HEK293 (cell line): ENCODE measurements around the gene STAMBPL1.

Source experiments
- CTCF ChIA-PET: fragments of 350-600 bp; formaldehyde crosslinking; extraction: SDS; loops from one replicate; lab custom pipeline; 2021; ENCODE audit warnings: antibody characterized with exemption; lab: Yijun Ruan, JAX
- POLR2A ChIA-PET: fragments of 300-600 bp; formaldehyde crosslinking; extraction: SDS; loops from one replicate; lab custom pipeline; 2020; ENCODE audit warnings: antibody characterized with exemption, inconsistent platforms; lab: Yijun Ruan, JAX
- H3K27ac ChIP-seq: fragments of 200-500 bp; sonication (Bioruptor generic); 2 replicates; pipeline ENCODE4 v1.5.1; 2014; ENCODE audit warnings: low read depth, low read length, control low read depth, inconsistent platforms; ENCODE audit errors: extremely low read depth
- H3K36me3 ChIP-seq, 2 experiments: fragments of 200-500 bp in 1 of 2; sonication (Bioruptor generic) in 1 of 2; 1 replicate in 1 of 2; 2 replicates in 1 of 2; pipeline ENCODE4 v1.5.1; 2014 to 2017; ENCODE audit warnings: inconsistent platforms in 2 of 2, low read length in 2 of 2; ENCODE audit not compliant: control insufficient read depth in 2 of 2, insufficient read depth in 1 of 2
- H3K4me1 ChIP-seq: fragments of 200-500 bp; sonication (Bioruptor generic); 2 replicates; pipeline ENCODE4 v1.5.1; 2014; ENCODE audit warnings: mild to moderate bottlenecking, low read length, inconsistent platforms; ENCODE audit not compliant: control insufficient read depth, insufficient read depth
- H3K4me3 ChIP-seq: 2 replicates; pipeline ENCODE4 v1.5.1; 2011; ENCODE audit warnings: low read depth, mild to moderate bottlenecking, control low read depth, low read length, moderate library complexity
- H3K9me3 ChIP-seq: fragments of 200-500 bp; sonication (Bioruptor generic); 2 replicates; pipeline ENCODE4 v1.5.1; 2014; ENCODE audit warnings: low read depth, low read length, inconsistent platforms; ENCODE audit not compliant: control insufficient read depth, insufficient read depth
- BCL11A ChIP-seq: fragments of 450-650 bp; formaldehyde crosslinking; IDR thresholded peaks from 2 replicates; pipeline ENCODE4 v1.5.1; 2016; ENCODE audit warnings: low read depth, missing biosample characterization, missing genetic modification characterization
- GLI2 ChIP-seq: fragments of 450-650 bp; formaldehyde crosslinking; IDR thresholded peaks from 2 replicates; pipeline ENCODE4; 2017; ENCODE audit warnings: missing biosample characterization, missing genetic modification characterization, low read depth, borderline replicate concordance
- MEIS1 ChIP-seq: sonication (generic); formaldehyde crosslinking; IDR thresholded peaks from 2 replicates; pipeline ENCODE4 v1.8.1; 2022; ENCODE audit warnings: missing genetic modification reagents, mild to moderate bottlenecking, borderline replicate concordance
- PRDM10 ChIP-seq: fragments of 450-650 bp; formaldehyde crosslinking; IDR thresholded peaks from 2 replicates; pipeline ENCODE4 v1.5.1; 2016; ENCODE audit warnings: missing biosample characterization, missing genetic modification characterization
- SALL2 ChIP-seq: fragments of 450-650 bp; formaldehyde crosslinking; IDR thresholded peaks from 2 replicates; pipeline ENCODE4 v1.5.0; 2017; ENCODE audit warnings: missing biosample characterization, mild to moderate bottlenecking, missing genetic modification characterization, borderline replicate concordance
- SETDB1 ChIP-seq: IDR thresholded peaks from one replicate; pipeline ENCODE4 v1.6.1; 2017; ENCODE audit warnings: mild to moderate bottlenecking, low read length, moderate library complexity, mixed read lengths; ENCODE audit not compliant: insufficient read length
- YY1 ChIP-seq: fragments of 450-650 bp; formaldehyde crosslinking; IDR thresholded peaks from 2 replicates; pipeline ENCODE4 v1.5.1; 2018; ENCODE audit warnings: missing biosample characterization, missing genetic modification characterization
- ZBTB17 ChIP-seq: fragments of 450-650 bp; formaldehyde crosslinking; IDR thresholded peaks from 2 replicates; pipeline ENCODE4 v1.5.1; 2016; ENCODE audit warnings: missing biosample characterization, missing genetic modification characterization
- ZNF239 ChIP-seq: fragments of 450-650 bp; formaldehyde crosslinking; IDR thresholded peaks from 2 replicates; pipeline ENCODE4 v1.5.1; 2016; ENCODE audit warnings: missing biosample characterization, missing genetic modification characterization
- ZNF248 ChIP-seq: fragments of 450-650 bp; formaldehyde crosslinking; IDR thresholded peaks from 2 replicates; pipeline ENCODE4 v1.5.1; 2017; ENCODE audit warnings: missing biosample characterization, missing genetic modification characterization
- ZNF274 ChIP-seq, 2 experiments: fragments of 200-500 bp in 1 of 2; fragments of 450-650 bp in 1 of 2; sonication (Bioruptor generic) in 1 of 2; formaldehyde crosslinking in 1 of 2; IDR thresholded peaks; 2 replicates each; pipeline versions ENCODE4 v1.5.1 to v1.6.1; 2014 to 2016; ENCODE audit warnings: borderline replicate concordance in 1 of 2, inconsistent platforms in 1 of 2, low read length in 1 of 2, missing biosample characterization in 1 of 2, missing genetic modification characterization in 1 of 2
- ZNF292 ChIP-seq: fragments of 450-650 bp; formaldehyde crosslinking; IDR thresholded peaks from 2 replicates; pipeline ENCODE4 v1.5.1; 2016; ENCODE audit warnings: low read depth, missing biosample characterization, missing genetic modification characterization, borderline replicate concordance
- ZNF426 ChIP-seq: fragments of 450-650 bp; formaldehyde crosslinking; IDR thresholded peaks from 2 replicates; pipeline ENCODE4 v1.5.1; 2017; ENCODE audit warnings: missing biosample characterization, missing genetic modification characterization, mild to moderate bottlenecking, inconsistent platforms, moderate library complexity
- ZNF521 ChIP-seq: fragments of 450-650 bp; formaldehyde crosslinking; IDR thresholded peaks from 2 replicates; pipeline ENCODE4 v1.5.1; 2017; ENCODE audit warnings: missing biosample characterization, mild to moderate bottlenecking, missing genetic modification characterization
- ZNF610 ChIP-seq: fragments of 450-650 bp; formaldehyde crosslinking; IDR thresholded peaks from 2 replicates; pipeline ENCODE4 v1.5.1; 2016; ENCODE audit warnings: missing biosample characterization, missing genetic modification characterization, borderline replicate concordance
- ZNF629 ChIP-seq: fragments of 450-650 bp; formaldehyde crosslinking; IDR thresholded peaks from 2 replicates; pipeline ENCODE4 v1.5.1; 2017; ENCODE audit warnings: missing biosample characterization, missing genetic modification characterization
- ZNF747 ChIP-seq: fragments of 450-650 bp; formaldehyde crosslinking; IDR thresholded peaks from 2 replicates; pipeline ENCODE4 v1.5.1; 2016; ENCODE audit warnings: missing biosample characterization, missing genetic modification characterization
- ZNF768 ChIP-seq: fragments of 450-650 bp; formaldehyde crosslinking; IDR thresholded peaks from 2 replicates; pipeline ENCODE4 v1.5.1; 2018; ENCODE audit warnings: missing biosample characterization, mild to moderate bottlenecking, missing genetic modification characterization
- ZNF792 ChIP-seq: fragments of 450-650 bp; formaldehyde crosslinking; IDR thresholded peaks from 2 replicates; pipeline ENCODE4 v1.5.1; 2016; ENCODE audit warnings: missing biosample characterization, missing genetic modification characterization
- ZXDB ChIP-seq: fragments of 450-650 bp; formaldehyde crosslinking; IDR thresholded peaks from 2 replicates; pipeline ENCODE4 v1.5.1; 2016; ENCODE audit warnings: missing biosample characterization, missing genetic modification characterization
- TF ChIP-seq, protein P1 (sequence below): IDR thresholded peaks from 2 replicates; pipeline ENCODE4 v1.6.1; 2011; ENCODE audit warnings: mild to moderate bottlenecking, low read depth, low read length, borderline replicate concordance
- TF ChIP-seq, protein P2 (sequence below): fragments of 450-650 bp; formaldehyde crosslinking; IDR thresholded peaks from 2 replicates; pipeline ENCODE4 v1.5.1; 2016; ENCODE audit warnings: missing biosample characterization, missing genetic modification characterization, borderline replicate concordance

Gene STAMBPL1

DNA sequence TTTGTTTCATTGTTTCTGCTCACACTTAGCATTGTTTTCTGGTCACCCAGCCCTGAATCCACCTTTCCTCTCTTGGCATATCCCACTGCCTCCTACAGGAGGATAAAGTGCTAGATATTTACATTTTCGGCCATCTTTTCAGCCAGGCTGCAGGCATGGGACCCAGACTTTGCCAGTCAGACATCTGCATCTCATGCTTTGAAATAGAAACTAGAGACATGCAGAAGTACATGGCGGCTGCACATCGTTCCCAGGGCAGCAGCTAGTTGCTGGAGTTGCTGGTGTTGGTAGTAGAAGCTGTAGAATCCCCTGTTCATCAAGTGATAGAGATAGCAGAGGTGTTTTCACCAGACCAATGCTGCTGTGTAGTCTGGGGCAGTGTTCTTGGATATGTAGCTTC lies 18.7 kb downstream of the STAMBPL1 start:
- no peak overlapping the region for H3K27ac ChIP-seq
- H3K9me3 ChIP-seq = no peaks in the 10 kb centered on the region
- no peak for TF ChIP-seq ZNF239
- TF ChIP-seq PRDM10 (tag by site-specific recombination) = 0 out of 2 replicates have a peak, but pooled peaks have one; percentile 35
- ChIA-PET CTCF (interaction anchor here (0.6 to 0.9 kb wide), 4 partner anchors 33 to 1071 kb away, joined by 3 to 6 read pairs (median 4); no protein-coding TSS in a partner anchor), POLR2A (interaction anchor here (0.9 kb wide), 1 partner anchor 11 kb away, joined by 3 read pairs; no protein-coding TSS in a partner anchor)
- peaks cover 5 to 9% of the 10 kb centered on the region in 2 experiments; a peak in 2 of 3 replicates for H3K36me3 ChIP-seq
- no peak overlapping the region for H3K4me3 ChIP-seq
- peaks cover 30% of the 10 kb centered on the region for H3K4me1 ChIP-seq

DNA sequence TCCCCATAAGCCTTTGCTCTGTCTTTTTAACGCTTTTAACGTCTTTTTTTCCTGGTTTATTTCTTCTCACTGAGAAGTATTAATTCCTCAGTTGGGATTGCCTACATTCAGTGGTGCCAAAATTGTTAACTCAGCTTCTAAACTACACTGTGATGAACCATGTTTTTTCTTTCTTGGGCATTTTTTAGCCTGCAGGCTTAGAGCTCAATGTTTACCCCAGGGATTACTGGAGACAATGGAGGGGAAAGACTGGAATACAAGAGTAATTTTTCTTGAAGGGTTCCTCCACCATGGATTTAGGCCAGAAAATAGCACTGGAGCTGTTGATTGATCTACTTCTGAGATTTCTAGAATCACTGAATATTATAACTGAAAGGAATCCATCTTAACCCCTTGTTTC lies 19.8 kb downstream of the STAMBPL1 start:
- no peak for TF ChIP-seq ZBTB17 (tag by site-specific recombination)
- no peak for TF ChIP-seq SETDB1
- TF ChIP-seq, protein P1, sequence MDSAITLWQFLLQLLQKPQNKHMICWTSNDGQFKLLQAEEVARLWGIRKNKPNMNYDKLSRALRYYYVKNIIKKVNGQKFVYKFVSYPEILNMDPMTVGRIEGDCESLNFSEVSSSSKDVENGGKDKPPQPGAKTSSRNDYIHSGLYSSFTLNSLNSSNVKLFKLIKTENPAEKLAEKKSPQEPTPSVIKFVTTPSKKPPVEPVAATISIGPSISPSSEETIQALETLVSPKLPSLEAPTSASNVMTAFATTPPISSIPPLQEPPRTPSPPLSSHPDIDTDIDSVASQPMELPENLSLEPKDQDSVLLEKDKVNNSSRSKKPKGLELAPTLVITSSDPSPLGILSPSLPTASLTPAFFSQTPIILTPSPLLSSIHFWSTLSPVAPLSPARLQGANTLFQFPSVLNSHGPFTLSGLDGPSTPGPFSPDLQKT = no peak
- no peak for TF ChIP-seq ZNF521 (tag by site-specific recombination)
- TF ChIP-seq ZNF768 (tag by site-specific recombination) = no peak
- no peak for TF ChIP-seq ZNF248 (tag by site-specific recombination)
- no peak for TF ChIP-seq GLI2 (tag by site-specific recombination)
- no peak for TF ChIP-seq BCL11A (tag by site-specific recombination)
- TF ChIP-seq ZNF610 = no peak
- TF ChIP-seq ZNF792 (tag by site-specific recombination) = no peak
- TF ChIP-seq SALL2 (tag by site-specific recombination) = no peak
- TF ChIP-seq YY1 = no peak
- no peak for TF ChIP-seq ZNF292
- TF ChIP-seq MEIS1 (CRISPR knock-in tag) = no peak
- no peak for TF ChIP-seq ZNF629
- no peak for TF ChIP-seq ZXDB
- no peak for TF ChIP-seq ZNF274 (IDR thresholded peaks at IDR 0.05; ENCODE audit: low read length)
- no peak for TF ChIP-seq ZNF274 (tag by site-specific recombination; IDR thresholded peaks at IDR 0.05; ENCODE audit: borderline replicate concordance)
- TF ChIP-seq ZNF426 (tag by site-specific recombination) = no peak
- no peak for TF ChIP-seq ZNF747 (tag by site-specific recombination)
- TF ChIP-seq, protein P2, sequence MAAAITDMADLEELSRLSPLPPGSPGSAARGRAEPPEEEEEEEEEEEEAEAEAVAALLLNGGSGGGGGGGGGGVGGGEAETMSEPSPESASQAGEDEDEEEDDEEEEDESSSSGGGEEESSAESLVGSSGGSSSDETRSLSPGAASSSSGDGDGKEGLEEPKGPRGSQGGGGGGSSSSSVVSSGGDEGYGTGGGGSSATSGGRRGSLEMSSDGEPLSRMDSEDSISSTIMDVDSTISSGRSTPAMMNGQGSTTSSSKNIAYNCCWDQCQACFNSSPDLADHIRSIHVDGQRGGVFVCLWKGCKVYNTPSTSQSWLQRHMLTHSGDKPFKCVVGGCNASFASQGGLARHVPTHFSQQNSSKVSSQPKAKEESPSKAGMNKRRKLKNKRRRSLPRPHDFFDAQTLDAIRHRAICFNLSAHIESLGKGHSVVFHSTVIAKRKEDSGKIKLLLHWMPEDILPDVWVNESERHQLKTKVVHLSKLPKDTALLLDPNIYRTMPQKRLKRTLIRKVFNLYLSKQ = no peak
- POLR2A ChIA-PET = interaction anchor here (1.9 kb wide), 1 partner anchor 20 kb away, joined by 6 read pairs; the partner anchor contains the start of gene STAMBPL1
- H3K4me1 ChIP-seq = peaks cover 30% of the 10 kb centered on the region
- peaks cover 10 to 12% of the 10 kb centered on the region in 2 experiments for H3K36me3 ChIP-seq
- no peaks in the 10 kb centered on the region for H3K9me3 ChIP-seq
- CTCF ChIA-PET = interaction anchor here (0.5 to 2.6 kb wide), 5 partner anchors 26 to 318 kb away, joined by 3 to 12 read pairs (median 3); no protein-coding TSS in a partner anchor
- H3K4me3 ChIP-seq = no peak overlapping the region
- H3K27ac ChIP-seq = no peak overlapping the region
